ENCODE measurements around the gene HERC2.

- TF ChIP-seq POLR2A (IDR thresholded peaks at IDR 0.05): no peak
- TF ChIP-seq CTCF (IDR thresholded peaks at IDR 0.05): no peak
Observed at GRCh38 chr15:28103831-28104230, 218.1 kb downstream of the HERC2 start.

All from tibial nerve (tissue), 3 donors.